HG02870 (cell line): ENCODE measurements around the gene KCNK4.
"Not testable (repeated sequence)": the region's sequence is repeated elsewhere in the genome, so short reads cannot be mapped to it uniquely, and the experiment has no call there.

ENCODE experiments used
- ATAC-seq: cut with Tn5 transposase; IDR thresholded peaks from one replicate; pipeline ENCODE4 v1.9.1; 2021; ENCODE audit warnings: mild to moderate bottlenecking, moderate library complexity; ENCODE audit not compliant: unreplicated experiment

KCNK4 gene

DNA sequence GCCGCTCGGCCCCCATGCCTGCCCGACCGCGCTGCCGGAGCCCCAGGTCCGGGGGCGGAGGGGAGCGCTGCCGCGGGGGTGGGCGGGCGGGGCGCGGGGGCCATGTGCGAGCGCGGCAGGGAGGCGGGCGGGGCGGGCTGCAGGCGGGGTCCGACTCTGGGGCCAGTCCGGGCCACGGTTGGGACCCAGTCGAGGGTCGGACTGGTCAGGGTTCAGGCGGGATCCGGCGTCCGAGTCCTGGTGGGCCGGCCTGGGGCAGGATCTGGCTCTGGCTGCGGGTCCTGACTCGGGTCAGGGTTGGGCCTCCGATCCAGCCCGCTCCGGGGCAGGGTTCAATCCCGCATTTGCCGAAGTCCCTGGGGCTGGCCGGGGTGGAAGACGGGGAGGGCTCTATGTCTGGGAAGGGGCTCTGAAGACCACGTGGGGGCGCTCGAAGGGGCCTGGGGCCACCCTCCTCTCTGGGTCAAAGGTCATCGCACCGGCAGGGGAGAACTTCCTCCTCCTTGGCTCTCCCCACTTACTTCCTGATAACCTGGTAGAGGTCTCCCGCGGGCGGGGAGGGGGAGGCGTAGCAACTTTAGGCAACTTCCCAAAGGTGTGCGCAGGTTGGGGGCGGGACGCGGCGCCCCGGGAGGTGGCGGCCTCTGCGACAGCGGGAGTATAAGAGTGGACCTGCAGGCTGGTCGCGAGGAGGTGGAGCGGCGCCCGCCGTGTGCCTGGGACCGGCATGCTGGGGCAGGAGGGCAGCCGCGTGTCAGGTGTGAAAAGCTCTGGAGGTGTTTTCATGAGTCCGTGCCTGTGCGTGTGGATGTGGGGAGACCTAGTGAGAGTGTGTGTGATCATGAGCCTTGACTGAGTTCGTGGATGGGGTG is 14.8 kb downstream of the KCNK4 start:
- ATAC-seq: peak; percentile 25

- no peak for ATAC-seq
These were observed 15.4 kb downstream of the KCNK4 start for GRCh38 chr11:64306563-64306875.

GRCh38 chr11:64306876-64307622 is 15.9 kb downstream of the KCNK4 start:
- no peak for ATAC-seq

DNA sequence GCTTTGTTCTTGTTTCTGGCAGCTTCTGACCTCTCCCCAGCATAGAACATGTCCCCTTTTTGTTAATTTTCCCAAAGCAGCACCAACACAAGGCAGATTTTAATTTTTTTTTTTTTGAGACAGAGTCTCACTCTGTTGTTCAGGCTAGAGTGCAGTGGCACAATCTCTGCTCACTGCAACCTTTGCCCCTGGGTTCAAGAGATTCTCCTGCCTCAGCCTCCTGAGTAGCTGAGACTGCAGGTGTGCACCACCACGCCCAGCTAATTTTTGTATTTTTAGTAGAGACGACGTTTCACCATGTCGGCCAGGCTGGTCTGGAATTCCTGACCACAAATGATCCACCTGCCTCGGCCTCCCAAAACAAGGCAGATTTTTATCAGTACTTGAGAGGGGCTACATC is 16.7 kb downstream of the KCNK4 start:
- not testable (repeated sequence) for ATAC-seq

- ATAC-seq: no peak
These were observed 21.8 kb downstream of the KCNK4 start for GRCh38 chr11:64312947-64313346.

- no peak for ATAC-seq
These were observed 22.5 kb downstream of the KCNK4 start for GRCh38 chr11:64313491-64314145.

GRCh38 chr11:64314146-64314804 is 23.2 kb downstream of the KCNK4 start:
- no peak for ATAC-seq

DNA sequence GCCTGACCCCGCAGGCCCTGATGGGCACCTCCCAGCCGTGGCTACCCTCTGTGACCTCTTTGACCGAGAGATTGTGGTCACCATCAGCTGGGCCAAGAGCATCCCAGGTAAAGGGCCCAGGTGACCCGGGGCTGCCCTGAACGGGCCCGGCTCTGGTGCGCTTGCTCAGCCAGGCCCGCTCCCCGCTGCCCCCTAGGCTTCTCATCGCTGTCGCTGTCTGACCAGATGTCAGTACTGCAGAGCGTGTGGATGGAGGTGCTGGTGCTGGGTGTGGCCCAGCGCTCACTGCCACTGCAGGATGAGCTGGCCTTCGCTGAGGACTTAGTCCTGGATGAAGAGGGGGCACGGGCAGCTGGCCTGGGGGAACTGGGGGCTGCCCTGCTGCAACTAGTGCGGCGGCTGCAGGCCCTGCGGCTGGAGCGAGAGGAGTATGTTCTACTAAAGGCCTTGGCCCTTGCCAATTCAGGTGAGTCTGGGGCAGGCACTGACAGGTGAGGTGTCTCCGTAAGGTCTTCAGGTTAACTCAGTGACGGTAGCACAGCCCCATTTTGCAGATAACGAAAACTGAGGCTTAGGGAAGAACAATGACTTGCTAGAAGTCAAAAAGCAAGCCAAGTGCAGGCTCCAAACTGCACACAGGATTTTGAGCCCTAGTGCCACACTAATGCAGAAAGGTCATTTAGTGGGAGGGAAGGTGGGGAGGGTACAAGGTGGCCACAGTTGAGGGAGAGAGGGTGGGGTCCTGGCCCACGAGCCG is 23.9 kb downstream of the KCNK4 start:
- no peak for ATAC-seq

GRCh38 chr11:64315667-64316526 is 24.8 kb downstream of the KCNK4 start:
- ATAC-seq: not testable (repeated sequence)

DNA sequence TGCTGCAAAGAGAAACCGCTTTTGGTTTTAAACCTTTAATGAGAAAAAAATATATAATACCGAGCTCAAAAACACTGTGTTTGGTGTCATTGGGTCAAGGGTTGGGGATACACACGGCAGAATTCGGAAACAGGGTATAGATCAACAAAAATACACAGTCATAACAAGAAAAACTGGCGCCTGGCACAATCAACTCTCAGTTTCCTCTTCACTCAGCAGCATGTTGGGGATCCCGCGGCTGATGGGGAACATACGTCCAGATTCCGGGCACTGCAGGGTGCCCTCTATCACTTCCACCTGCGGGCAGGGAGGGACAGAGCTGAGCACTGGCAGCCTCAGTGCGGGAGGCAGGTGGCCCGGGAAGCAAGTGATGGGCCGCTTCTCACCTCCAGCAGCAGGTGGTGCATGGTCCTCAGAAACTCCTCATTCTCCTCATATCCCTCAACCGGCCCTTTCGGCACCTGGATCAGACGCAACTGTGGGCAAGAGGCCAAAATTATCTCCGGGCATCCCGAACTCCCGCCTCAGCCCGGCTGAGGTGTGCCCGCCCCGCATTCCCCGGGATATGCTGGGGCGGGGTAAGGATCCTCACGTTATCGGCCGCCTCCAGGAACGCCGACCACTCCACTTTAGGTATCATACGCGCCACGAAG is 25.7 kb downstream of the KCNK4 start:
- no peak for ATAC-seq

DNA sequence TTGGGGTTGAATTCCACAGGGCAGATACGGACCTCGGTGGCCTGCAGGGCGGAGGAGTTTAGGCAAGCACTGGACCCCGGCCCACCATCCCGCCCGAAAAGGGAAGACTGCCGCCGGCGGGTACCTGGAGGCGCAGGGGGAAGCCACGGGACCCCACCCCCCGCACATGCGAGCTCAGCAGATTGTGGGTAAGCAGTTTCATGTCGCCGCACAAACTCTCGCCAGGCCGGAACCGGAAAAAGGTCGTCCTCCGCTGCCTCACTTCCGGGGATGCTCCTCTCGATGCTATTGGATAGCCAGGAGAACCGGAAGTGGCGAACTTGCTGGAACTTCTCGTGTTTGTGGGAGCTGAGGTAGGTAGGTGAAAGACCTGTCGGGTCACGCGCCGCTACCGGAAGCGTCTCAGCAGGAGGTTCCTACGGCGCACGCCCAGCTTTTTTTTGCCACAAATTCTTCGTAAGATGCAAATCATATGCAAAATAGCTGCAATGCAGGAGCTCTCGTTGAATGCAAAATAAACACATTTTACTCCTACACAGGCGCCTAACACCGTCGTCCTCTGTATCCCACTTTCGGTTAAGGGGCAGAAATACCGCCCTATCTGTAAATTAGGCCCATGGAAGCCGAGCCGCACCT is 26.3 kb downstream of the KCNK4 start, which contains the start of gene TRMT112:
TRMT112 (minus strand) TSS at position 235 of the 636 bp plus-strand sequence; CDS start at position 202, 33 bp downstream.
- peak; percentile 72 for ATAC-seq

DNA sequence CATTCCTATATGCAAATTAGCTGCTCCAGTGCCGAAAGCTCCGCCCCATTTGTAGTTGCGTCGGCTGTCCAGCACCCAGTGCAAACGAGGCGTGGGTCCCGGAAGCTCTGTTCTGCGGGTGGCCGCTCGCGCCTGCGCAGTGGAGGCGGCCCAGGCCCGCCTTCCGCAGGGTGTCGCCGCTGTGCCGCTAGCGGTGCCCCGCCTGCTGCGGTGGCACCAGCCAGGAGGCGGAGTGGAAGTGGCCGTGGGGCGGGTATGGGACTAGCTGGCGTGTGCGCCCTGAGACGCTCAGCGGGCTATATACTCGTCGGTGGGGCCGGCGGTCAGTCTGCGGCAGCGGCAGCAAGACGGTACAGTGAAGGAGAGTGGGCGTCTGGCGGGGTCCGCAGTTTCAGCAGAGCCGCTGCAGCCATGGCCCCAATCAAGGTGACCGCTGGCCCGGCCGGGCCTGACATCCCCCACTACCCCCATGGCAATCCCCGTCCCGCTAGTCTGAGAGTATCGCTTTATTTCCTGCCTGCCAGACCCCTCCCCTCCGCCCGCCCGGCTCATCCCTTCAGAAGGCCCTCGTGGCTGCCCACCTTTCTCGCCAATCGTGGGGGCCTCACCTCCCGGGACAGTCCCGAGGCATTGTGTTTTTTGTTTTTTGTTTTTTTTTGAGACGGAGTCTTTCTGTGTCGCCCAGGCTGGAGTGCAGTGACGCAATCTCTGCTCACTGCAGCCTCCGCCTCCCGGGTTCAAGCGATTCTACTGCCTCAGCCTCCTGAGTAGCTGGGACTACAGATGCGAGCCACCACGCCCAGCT is 27.1 kb downstream of the KCNK4 start, which contains the start of gene PRDX5:
PRDX5 (plus strand) TSS at position 161 of the 805 bp plus-strand sequence; CDS start at position 256, 95 bp downstream.
- peak; percentile 63 for ATAC-seq

DNA sequence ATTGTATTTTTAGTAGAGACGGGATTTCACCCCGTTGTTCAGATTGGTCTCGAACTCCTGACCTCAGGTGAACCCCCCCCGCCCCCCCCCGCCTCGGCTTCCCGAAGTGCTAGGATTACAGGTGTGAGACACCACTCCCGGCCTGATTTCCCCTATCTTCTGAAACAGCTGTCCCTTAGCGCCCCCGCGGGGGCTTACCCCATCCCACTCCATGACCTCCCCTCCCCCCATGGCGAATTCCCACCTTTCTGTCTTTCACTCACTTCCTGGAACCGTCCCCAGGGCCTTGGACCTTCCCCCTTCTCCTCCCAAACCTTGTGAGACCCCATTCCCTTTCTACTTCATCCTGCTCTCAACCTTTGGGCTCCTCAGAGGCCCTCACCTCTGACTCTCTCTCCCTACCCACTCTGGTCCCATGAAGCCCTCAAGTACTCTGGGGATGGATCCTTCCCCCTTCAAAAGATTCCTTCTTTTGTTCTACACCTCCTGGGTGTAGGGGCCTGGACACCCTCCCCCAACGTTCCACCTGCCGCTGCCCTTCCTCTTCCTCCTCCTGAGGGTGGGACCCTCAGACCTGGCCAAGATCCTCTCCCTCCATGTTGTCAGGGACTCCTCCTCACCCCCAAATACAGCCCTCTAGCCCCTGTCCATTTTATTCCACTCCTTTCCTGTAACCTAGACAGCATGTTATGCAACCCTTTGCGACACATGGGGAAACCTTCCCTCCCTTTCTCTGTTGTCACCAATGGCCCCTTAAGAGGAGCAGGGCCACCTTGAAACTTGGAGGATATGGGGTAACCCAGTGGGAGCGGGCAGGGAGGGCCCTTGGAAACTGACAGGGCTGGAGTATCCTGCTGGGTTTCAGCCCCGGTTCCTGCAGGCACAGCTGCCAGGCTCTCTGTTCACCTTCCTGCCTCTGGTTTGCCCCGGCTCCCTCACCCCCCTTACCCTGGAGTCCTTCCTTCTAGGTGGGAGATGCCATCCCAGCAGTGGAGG is 28.0 kb downstream of the KCNK4 start:
- no peak for ATAC-seq

DNA sequence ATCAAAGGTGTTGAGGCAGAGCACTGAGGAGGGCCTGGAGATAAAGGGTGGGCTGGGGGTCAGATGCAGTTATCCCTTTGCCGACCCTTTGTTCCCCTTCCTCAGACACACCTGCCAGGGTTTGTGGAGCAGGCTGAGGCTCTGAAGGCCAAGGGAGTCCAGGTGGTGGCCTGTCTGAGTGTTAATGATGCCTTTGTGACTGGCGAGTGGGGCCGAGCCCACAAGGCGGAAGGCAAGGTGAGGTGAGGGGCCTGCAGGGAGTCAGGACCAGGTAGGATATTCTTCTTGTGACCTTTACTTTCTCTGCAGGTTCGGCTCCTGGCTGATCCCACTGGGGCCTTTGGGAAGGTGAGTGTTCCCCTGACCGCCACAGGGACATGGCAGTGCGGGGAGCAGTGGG is 29.5 kb downstream of the KCNK4 start:
- ATAC-seq: no peak

- ATAC-seq: no peak
These were observed 29.9 kb downstream of the KCNK4 start for GRCh38 chr11:64321026-64321425.

DNA sequence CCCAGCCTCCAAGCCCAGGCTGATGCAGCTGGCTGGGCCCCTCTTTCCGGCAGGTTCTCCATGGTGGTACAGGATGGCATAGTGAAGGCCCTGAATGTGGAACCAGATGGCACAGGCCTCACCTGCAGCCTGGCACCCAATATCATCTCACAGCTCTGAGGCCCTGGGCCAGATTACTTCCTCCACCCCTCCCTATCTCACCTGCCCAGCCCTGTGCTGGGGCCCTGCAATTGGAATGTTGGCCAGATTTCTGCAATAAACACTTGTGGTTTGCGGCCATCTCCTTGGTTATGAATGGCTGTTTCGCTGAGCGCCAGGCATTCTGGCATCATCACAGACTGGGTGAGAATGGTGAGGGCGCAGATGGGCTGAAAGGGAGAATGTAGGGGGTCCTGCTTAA is 30.4 kb downstream of the KCNK4 start:
- no peak for ATAC-seq
